Thoracic aorta (tissue), 2 donors: ENCODE data around the gene NRP2. TPM values are rescaled to one million over a fixed set of nuclear protein-coding genes. Genes with fewer than 3 reads are reported as not detected.
A peak's percentile ranks its signal among the peaks of the same experiment; 100 is the strongest.

Experiments
- ATAC-seq: fragments of 150-250 bp; one replicate; pipeline ENCODE4 v1.8.0; 2017; ENCODE audit warnings: low read depth; ENCODE audit not compliant: insufficient number of reproducible peaks, low FRiP score
- DNase-seq: peaks from one replicate; pipeline ENCODE4 v3.0.0-alpha.2; 2020; ENCODE audit warnings: low spot score
- H3K27ac ChIP-seq, 2 donors: fragments of 200-600 bp; sonication (generic); 1 replicate in 1 of 2; 2 replicates in 1 of 2; pipeline ENCODE4 v1.5.1; 2016; ENCODE audit warnings: mild to moderate bottlenecking in 2 of 2, moderate library complexity in 2 of 2
- H3K27me3 ChIP-seq: fragments of 200-600 bp; sonication (generic); replicated peaks from 2 replicates; pipeline ENCODE4 v1.6.0; 2016; ENCODE audit warnings: mild to moderate bottlenecking; ENCODE audit not compliant: insufficient read depth
- H3K36me3 ChIP-seq: fragments of 200-600 bp; sonication (generic); one replicate; pipeline ENCODE4 v1.5.1; 2016
- H3K4me1 ChIP-seq, 2 donors: fragments of 200-600 bp; sonication (generic); 1 replicate in 1 of 2; 2 replicates in 1 of 2; pipeline versions ENCODE4 v1.5.1 to v1.6.0; 2016; ENCODE audit warnings: low read depth in 2 of 2, mild to moderate bottlenecking in 1 of 2; ENCODE audit not compliant: control insufficient read depth in 1 of 2
- H3K4me3 ChIP-seq: fragments of 200-600 bp; sonication (generic); 2 replicates; pipeline ENCODE4 v1.5.1; 2016; ENCODE audit warnings: mild to moderate bottlenecking
- H3K9me3 ChIP-seq: fragments of 200-600 bp; sonication (generic); 2 replicates; pipeline ENCODE4 v1.5.1; 2016
- total RNA-seq, 2 donors: library from RNA; depleted of rRNA; stranded (reverse); fragments of >200 nt; gene quantifications; one replicate each; pipeline versions ENCODE4 v1.1.0 to v1.2.3, GENCODE V29; 2016
- TF ChIP-seq, protein P1 (sequence below): fragments of 200-600 bp; sonication (generic); IDR thresholded peaks from one replicate; pipeline ENCODE4 v1.5.1; 2019; ENCODE audit warnings: antibody characterized with exemption

NRP2 gene
- total RNA-seq, 2 donors from 2014 or later, result 73.5 to 75.1 TPM

DNA sequence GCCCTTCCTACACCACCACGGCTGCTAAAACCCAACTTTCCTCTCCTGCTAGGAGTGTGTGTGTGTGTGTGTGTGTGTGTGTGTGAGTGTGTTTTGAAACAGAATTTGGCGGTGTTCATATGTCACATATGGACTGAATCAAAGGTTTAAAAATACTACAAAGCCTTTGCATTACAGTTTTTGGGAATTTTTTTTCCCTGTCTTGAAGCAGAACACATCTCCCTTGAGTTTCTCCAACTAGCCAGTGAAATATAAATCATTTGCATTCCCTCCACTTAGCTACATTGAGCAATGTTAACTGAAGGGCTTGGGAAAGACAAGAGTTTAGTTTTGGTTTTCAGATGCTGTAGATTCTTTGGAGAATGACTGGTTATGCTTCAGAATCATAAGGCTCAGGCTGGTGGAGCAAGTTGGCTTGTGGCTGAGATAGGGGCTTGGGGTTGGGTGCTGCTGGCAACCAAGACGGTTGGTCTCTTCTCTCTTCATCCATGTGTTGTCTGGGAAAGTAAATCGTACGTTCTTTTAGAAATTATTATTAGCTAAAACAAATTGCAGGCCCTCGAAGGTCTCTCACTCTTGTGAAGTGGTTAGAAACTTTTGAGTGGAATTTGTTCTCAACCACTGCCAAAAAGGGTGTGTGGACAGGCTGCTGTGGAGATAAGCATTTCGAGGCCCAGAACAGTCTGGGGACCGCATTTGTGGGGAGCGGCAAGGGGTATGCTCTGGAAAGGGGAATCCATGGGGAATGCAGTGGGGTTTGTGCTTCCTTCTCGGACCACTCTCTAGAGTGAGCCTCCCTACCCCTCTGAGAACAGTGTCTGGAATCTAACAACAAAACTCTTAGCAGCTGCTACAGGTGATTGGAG, 1.4 kb downstream of the NRP2 start:
- no peak for ATAC-seq
- no peak for DNase-seq
- peaks cover 6 to 31% of the 10 kb centered on the region in 2 donors for H3K4me1 ChIP-seq

DNA sequence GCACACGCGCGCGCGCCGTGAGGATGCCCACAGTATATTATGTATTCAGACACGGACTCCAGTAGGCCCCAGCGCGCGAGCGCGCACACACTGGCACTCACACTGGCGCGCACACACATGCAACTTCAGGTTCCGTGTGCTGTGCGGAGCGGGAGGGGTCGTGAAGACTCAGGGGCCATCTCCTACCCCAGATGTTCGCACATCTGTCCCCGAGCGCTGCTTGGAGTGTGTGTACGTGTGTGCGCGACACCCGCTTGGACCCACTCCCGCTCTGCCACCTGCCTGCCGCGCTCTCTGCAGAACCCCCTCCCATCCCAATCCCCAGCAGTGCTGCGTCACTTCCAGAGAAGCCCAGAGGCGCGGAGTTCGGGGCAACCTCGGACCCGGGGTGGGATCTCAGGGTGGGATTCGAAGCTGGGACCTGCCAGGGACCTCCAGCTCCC, 2.6 kb downstream of the NRP2 start:
- H3K36me3 ChIP-seq, result no peaks in the 10 kb centered on the region
- DNase-seq, result no peak
- H3K27ac ChIP-seq, result peak overlapping the region; percentile 64 to 85
- no peak for ATAC-seq
- peaks cover 6 to 29% of the 10 kb centered on the region in 2 donors for H3K4me1 ChIP-seq
- H3K9me3 ChIP-seq, result no peaks in the 10 kb centered on the region
- H3K27me3 ChIP-seq, result no peaks in the 10 kb centered on the region
- TF ChIP-seq, protein P1, sequence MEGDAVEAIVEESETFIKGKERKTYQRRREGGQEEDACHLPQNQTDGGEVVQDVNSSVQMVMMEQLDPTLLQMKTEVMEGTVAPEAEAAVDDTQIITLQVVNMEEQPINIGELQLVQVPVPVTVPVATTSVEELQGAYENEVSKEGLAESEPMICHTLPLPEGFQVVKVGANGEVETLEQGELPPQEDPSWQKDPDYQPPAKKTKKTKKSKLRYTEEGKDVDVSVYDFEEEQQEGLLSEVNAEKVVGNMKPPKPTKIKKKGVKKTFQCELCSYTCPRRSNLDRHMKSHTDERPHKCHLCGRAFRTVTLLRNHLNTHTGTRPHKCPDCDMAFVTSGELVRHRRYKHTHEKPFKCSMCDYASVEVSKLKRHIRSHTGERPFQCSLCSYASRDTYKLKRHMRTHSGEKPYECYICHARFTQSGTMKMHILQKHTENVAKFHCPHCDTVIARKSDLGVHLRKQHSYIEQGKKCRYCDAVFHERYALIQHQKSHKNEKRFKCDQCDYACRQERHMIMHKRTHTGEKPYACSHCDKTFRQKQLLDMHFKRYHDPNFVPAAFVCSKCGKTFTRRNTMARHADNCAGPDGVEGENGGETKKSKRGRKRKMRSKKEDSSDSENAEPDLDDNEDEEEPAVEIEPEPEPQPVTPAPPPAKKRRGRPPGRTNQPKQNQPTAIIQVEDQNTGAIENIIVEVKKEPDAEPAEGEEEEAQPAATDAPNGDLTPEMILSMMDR, result no peak
- H3K4me3 ChIP-seq, result peak overlapping the region; percentile 92

More for the DNA sequence above, 1.4 kb downstream of the NRP2 start:
- no peaks in the 10 kb centered on the region for H3K9me3 ChIP-seq
- peak overlapping the region; percentile 92 for H3K4me3 ChIP-seq
- H3K36me3 ChIP-seq, result no peaks in the 10 kb centered on the region
- H3K27ac ChIP-seq, result peak overlapping the region; percentile 76 to 85
- no peaks in the 10 kb centered on the region for H3K27me3 ChIP-seq
- TF ChIP-seq, protein P1, result no peak

DNA sequence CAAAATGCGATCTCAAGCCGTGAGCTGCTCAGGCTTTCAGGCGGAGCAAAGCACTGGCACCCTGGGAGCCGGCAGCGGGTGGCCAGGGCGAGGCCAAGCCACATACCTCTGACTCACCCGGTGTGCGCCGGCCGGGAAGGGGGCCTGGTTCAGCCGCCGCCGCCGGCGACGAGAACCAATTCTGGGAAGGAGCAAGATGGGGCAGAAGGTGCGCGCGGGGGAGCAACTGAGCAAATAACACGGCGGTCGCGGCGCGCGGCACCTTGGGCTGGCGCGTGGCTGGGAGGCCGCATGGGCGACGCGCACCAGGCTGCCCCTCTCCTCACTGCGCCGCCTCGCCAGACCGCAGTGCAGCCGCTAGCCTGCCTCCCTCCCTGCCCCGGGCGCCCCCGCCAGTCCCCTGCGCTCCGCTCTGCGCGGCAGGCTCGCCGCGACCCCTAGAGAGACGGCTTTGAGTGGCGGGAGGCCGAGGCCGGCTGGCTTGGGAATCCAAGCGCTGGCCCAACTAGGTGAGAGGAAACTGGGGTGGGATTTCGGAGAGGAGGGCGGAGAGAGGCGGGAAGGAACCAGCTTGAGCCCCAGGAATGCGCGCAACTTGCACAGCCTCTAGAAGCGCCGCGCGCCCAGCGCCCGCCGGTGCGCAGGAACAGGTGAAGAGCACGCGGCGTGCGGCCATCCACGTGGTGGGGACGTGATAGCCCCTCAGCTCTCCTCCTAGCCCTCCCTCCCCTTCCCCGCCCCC, 3.2 kb downstream of the NRP2 start:
- ATAC-seq, result no peak
- TF ChIP-seq, protein P1, result no peak
- DNase-seq, result no peak
- Histone ChIP-seq H3K9me3 (no peaks in the 10 kb centered on the region), H3K4me1 (peaks cover 6 to 24% of the 10 kb centered on the region in 2 donors), H3K27me3 (no peaks in the 10 kb centered on the region), H3K27ac (peak overlapping the region; percentile 64 to 85), H3K36me3 (no peaks in the 10 kb centered on the region), H3K4me3 (peak overlapping the region; percentile 92)

DNA sequence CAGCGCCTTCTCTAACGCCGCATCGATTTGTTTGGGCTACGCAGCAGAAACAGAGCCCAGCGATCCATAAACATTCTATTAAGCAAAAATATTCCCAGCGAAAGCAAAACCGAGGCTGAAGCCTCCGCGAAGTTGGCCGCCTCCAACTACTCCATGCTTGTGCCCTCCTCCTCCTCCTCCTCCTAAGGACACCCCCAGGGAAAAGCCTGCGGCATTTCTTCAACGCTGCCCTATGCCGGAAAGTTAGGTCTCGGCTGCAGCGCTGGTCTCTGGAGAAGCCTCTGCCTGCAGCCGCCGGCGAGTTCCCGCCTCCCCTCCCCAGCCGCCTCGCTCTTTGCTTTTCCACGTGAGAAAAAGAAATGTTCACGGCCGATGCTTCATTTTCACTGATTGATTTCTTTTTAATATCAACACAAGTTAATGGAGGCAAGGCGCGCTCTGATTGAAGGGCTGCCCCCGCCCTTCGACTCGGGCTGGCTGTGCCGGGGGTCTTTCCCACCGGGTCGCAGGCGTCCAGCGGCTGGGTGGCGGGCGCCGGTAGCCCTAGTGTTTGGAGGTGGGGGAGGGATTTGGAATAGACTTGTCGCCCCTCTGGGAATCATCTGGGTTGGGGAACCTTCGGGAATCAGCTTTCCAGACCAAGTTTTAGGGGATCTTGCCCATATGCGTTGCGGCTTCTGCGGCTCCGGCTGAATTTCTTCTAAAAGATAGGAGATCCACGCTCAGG, 3.9 kb downstream of the NRP2 start:
- H3K36me3 ChIP-seq, result no peaks in the 10 kb centered on the region
- H3K9me3 ChIP-seq, result no peaks in the 10 kb centered on the region
- H3K4me3 ChIP-seq, result peak overlapping the region; percentile 92
- DNase-seq (no peak), ATAC-seq (no peak)
- H3K27ac ChIP-seq, result peak overlapping the region; percentile 64 to 85
- H3K27me3 ChIP-seq, result no peaks in the 10 kb centered on the region
- TF ChIP-seq, protein P1, result no peak
- peaks cover 6 to 20% of the 10 kb centered on the region in 2 donors for H3K4me1 ChIP-seq
